NCI-H2029 treated with DMSO at 0.1 percent for 48 hours (cell line): ENCODE data around the gene YARS1.
A peak's percentile ranks its signal among the peaks of the same experiment; 100 is the strongest.

Experiments
- DNase-seq: peaks from one replicate; lab custom pipeline; 2025; lab: John Stamatoyannopoulos, UW

Gene YARS1

DNA sequence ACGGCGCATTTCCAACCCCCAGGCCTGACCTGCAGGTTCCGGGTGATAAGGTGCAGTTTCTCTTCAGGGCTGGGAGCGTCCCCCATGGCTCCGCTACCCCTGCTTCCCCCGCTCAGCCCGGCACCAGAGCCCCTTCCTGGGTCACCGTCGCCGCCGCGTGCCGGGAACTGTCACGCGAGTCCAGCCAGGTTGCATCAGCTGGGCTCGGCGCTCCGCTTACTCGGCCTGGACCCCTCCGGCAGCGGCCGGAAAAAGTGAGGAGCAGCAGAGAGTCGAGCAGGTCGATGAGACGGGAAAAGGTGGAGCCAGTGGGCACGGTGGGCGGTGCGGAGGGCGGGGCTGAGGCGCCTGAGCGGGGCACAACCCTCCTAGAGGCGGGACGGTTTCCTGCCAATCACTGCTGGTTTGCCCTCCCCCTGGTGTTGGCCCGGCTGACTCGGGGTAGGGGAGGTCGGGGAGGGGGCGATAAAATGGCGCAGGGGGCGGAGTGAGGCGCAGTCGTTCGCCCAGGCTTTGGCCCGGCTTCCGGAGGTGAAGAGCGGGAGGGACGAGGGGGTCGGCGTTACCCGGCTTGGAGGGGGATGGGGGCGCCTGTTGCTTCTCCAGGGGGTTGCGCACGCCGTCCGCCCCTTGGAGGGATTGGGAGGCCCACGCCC lies at the start of gene YARS1, which contains the start of gene S100PBP:
TSS of gene YARS1 (minus strand) at position 200 of the 656 bp plus-strand sequence. CDS start at position 86, 114 bp downstream.
TSS of gene S100PBP (plus strand) at position 495 of the 656 bp plus-strand sequence. CDS start 8,447 bp downstream, outside the sequence.
- peak; percentile 85 for DNase-seq

DNA sequence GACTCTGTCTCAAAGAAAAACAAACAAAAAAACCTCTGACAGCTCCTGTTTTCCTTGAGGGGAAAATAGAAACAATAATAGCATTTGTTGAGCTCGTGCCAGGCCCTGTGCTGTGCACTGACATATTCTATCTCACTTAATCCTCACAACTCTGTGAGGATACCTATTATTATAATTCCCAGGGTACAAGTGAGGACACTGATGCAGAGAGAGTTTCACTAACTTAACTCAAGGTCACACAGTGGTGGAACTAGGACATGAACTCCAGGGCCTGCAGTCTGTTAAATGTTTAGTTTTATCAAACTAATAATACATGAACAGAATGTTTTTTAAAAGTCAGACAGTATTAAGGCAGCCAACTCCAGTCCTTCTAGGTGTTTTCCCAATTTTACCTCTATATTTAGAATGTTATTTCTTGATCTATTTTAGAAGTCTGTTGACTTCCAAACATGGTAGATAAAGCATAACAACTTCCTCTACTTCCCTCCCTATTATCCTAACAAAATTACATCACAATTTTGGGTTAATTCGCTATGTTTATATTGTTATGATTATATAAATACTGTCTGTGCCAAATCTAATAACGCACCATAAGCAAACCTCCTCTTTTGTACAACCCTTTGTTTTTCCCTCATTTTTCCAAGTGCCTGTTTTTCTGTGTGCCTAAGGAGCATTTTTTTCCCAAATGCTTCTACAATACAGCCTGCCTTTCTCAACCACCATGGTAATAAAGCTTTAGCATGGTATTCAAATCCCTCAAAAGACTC lies 48.7 kb upstream of the YARS1 start:
- DNase-seq: no peak

DNA sequence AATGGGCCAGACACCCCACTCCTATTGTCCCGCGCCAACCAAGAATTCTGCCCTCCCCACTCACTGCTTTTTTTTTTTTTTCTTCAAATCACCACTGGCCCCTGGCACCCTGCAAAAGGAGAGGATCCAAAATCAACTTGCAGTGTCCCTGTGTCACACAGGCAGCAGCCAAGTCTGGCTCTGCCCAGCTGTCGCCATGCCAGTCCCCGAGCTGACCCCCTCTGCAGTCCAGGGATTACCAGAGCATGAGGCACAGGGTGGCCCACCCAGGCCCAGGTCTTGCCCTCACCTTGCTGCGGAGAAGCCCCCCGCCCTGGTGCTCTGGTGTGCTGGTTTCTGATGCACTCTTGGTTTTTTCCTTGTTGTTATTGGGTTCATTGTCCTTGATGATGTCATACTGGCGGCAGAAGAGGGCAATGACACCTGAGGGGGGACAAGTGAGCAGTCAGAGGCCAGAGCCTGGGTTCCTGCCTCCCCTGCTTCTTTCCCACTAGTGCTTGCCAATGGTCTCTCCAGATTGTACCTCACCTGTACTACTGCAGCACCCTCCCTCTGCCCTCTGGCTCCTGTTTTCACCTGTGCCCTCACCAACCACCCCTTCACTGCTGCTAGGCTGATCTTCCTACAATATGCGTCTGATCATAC lies 47.3 kb upstream of the YARS1 start:
- no peak for DNase-seq

DNA sequence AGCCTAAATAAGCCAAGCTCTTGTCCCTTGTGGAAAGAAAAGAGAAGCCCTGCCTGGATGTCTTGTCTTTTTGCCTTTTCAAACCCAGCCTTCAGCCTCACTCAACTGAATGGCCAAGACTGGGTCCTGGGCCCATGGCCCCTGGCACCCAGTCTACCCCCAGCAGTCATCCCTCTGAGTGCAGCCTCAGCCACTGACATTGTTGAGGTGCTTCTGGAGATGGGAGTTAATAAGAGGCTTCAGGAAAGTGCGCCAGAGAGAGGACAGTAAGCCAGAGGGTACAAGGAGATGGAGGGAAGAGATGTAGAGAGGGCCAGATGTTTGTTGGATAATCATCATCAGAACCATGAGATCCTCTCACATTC lies 46.7 kb upstream of the YARS1 start:
- DNase-seq: no peak

DNA sequence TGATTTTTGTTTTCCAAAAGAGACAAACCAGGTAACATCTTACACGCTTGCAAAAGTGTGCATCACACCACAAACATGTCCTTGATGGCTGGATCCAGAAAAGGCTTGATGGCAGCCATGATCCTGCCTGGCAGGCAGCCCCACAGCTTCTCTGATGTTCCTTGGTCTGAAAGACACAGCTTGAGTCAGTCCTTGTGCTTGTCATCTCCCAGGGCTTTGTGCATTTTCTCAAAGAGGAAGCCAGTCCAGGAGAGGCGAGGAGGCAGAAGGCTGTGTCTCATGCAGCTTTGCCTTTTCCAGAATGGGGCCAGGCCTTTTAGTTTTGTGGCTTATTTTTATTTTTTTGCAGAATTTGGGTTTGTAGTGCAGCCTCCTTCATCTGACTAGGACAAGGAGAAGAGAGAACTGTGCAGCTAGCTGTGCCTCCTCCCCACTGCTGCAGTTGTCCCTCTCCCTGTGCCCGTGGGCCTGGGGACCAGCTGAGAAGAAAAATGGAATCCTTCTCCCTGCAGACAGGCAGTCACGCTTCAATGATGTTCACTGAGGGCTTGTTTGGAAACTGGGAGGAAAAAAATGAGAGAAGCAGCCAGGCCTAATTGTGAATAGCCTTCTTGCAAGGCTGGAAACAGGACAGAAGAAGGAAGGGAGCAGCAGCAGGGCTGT lies 46.2 kb upstream of the YARS1 start:
- no peak for DNase-seq

DNA sequence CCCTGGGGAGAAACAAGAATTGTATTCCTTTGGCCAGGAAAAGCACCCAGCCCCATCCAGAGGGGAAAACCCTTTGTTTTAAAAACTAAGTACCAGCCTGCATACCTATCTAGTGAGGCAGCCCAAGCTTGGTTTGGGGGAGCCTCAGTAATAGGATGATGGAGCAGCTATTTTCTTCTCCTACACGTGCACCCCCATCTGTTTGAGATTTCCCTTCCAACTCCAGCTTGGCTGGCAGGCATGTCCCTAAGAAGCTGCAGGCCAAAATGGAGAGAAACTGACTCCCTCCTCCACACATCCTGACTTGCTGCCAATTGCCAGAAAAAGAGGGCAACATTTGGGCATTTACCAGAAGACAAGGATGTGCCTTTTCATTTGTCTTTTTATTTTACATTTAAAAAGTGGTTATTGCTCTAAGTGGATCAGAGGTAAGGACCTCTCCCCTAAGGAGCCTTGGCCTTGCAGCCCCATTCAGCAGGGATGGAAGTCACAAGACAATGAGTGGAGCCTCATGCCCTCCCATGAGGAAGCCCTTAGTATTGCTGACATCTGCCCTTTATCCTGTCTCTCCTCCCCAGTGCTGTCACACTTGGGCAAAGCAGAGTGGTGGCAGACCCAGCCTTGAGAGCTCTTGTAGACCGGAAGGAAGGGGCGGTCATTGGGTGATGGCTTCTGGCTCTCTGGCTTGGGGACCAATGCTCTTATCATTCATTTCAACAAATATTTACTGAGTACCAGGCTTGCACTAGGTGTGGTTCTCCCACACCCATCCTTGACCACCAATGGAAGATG lies 44.9 kb upstream of the YARS1 start:
- DNase-seq: no peak

DNA sequence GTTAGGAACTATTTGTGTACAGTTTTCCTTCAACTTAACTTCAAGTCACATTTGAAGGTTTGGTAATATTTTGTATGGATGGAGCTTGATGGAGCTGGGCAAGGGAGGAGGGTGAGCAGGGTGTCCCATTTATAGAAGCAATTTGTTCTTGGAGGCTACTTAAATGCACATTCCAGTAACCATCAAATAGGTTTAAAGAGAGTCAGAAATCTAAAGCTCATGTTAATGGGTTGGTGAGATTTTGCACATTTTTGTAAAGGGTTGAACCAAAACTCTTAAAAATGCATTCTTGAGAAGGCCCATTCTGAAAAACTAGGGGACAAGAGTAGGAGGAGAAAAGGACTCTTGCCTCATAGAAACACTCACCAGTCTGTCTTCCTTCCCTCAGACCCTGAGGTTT lies 43.4 kb upstream of the YARS1 start:
- DNase-seq: no peak

DNA sequence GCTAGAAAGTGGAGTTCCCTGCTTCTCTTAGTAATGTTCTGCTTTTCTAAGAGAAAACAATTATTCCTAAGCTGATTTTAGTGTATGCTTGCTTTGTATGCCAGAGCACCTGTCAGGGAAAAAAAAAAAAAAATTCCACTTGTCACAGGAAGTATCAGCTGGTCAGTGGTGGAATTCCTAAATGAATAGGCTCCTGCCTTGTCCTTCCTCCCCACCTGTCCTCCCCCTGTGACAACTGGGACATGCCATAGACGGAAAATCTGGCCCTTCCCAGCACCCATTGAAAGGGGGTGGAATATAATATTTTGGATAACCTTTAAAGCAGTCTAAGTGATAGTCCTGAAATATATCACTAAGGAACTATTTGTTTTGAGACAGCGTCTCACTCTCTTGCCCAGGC lies 42.8 kb upstream of the YARS1 start:
- no peak for DNase-seq

DNA sequence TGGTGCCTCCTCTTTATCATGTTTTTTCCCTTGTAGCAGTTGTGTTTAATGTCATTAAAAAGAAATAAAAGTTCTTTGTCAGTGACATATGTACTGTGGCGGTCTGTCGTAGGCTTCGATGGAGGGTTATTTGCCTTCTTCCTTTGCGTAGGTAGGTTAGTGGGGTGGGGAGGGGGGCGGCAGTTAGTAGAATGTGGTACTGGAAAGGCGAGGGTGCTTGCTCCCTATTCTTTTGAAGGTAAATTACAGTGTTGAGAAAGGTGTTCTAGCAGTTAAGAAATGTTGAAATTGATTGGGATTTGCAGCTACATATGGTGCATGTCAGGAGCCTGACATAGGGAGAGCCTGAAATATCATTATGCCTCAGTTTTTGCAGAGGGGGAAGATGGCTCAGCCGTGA lies 41.6 kb upstream of the YARS1 start:
- DNase-seq: no peak

DNA sequence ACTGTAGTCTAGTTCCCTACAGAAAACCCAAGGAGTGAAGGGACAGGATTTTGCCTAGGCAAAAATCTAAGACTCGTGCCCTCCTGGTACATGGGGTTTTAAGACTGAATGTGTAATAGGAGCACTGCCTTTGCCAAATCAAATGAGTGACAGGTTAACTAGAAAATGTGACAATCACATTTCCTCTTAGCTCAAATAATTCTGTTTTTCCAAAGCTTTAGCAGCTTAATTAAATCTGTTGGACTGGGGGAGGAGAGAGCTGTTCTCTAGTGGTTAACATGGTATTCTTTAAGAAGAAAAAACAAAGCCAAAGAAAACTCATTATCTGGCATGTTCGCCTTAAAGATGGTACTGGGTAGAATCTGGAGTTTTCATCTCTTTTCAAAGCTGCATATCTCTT lies 41.0 kb upstream of the YARS1 start:
- DNase-seq: no peak

DNA sequence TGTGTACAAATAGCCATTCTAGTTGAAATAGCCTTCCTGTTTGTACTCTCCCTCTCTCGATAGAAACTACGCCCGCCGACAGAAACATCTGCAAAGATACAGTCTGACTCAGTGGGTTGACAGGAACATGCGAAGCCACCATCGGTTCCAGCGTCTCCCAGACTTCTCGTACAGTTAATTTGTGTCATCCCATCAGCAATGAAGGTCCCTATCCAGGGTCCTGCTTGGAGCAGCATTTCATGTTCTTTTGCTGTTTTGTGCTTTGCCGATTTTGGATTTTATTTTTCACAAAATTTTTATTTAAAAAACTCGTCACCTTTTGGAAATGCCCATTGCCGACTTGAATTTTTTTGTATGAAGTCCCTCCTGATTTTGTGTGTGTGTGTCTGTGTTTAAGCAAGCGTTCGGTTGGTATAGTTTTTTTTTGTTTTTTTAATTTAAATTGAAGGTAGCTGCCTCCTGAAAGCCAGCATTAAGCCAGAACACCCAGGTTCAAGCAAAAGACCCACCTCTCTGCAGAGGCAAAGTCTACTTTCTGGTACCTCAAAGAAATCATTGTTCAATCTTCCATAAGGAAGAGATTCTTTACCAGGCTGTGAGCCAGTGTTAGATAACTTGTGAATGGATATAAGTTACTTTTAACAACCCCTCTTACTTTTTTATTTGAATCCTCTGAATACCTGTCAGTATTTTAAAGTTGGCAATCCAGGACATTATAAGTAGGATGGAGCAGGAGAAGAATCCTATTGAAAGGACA lies 38.9 kb upstream of the YARS1 start:
- no peak for DNase-seq

DNA sequence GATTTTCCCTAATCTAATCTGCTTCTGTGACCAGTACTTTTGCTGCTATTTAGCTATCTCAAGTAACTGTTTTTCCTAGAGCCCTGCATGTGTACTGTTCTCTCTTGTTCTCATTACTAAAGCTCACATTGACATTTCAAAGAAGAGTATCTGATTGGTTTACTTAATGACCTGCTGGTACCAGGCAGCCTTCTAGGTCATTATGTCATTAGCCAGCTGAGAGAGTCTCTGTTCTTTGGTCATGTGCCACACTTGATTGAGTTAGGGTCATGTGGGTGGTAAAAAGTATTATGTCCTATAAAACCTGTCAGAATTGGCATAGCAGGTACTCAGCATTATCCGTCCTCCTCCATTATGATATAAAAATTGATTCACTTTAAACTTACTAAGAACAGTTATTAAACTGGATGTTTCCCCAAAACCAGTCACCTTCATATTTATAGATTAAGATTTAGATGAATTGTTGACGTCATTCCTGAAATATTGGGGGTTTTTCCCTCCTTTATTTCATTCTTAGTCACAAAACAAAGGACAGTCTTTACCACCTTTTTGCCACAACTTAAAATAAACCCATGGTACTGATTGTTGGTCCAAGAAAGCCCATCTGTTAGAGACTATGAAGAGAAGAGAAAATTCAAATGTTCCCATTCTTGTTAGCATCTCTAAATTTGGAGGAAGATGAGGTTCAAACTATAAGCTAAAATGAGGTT lies 31.4 kb upstream of the YARS1 start:
- no peak for DNase-seq

DNA sequence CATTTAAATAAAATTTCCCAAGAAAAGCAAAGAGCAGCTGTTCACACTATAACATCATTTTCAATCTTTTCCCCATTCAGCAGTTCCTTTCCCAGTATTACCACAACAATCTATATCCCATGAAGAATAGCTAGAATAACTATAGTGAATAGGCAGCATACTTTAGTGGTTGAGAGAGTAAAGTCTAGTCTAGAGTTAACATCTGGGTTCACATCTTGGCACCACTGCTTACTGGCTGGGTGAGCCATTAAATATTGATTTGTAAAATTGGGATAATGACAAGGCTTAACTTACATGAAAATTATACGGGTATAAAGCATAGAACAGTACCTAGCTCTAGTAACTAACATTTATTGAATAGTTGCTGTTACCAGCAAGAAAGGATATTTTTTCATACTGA lies 14.7 kb upstream of the YARS1 start:
- no peak for DNase-seq

DNA sequence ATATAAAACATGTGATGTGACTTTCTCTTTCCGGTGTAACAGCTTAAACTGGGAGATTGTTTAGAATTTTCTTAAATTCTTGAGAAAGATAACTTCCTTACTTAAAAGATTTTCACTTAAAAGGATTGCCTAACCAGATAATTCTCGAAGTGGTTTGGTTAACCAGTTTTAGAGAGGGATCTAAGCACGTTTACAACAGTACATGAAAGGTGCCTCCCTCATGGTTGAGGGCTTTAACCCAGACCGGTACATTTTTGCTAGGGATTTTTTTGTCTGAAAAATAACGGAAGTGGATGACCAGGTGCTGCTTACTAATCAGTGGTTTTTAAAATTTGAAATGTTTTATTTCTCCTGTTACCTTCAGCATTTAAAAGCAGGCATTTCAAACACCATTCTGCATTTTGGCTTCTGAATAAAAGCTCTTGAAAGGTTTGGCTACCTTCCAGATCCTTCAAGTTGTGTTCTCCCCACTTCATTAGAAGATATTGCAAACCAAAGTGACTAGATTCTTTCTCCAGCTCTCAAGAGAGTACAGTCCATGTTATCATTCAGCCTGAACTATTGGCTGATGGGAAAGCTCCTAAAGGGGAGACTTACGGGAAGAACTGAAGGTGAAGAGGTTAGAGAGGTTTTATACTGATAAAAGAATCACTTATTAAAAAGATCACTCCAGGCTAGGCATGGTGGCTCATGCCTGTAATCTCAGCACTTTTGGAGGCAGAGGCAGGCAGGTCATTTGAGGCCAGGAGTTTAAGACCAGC lies 13.1 kb upstream of the YARS1 start:
- no peak for DNase-seq

DNA sequence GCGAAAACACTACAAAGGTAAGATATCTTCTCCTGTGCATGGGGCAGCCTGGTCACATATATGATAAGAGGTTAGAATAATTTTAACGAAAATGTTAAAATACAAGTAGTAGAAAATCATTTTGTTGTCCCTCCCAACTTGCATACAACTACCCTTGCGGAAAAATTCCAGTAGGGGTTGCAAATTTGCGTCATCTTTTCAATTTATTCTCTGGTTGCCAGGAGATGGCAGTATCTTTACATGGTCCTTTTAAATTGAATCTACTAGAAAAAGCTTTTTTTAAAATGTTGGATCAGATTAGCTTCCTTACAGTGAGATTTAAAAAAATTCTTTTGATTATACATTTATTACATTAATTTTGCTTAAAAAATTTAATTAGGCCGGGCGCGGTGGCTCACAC lies 11.2 kb upstream of the YARS1 start:
- DNase-seq: no peak

DNA sequence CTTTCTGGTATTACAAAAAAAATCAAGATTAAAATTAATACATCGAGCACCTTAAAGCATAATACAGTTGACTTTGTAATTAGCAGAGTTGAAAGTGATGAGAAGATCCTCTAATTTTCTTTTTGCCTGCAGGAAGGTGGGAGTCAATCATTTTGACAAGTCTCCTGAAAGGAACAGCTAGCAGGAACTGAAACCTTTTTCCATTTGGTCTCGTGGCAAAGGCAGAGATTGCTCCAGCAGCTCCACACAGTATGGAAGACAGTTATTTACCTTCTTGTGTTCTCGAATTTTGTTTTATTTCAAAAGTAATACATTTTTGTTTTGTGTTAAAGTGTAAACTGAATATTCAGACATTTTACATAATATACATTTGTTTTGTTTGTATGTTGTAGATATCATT lies 8.0 kb upstream of the YARS1 start:
- no peak for DNase-seq

DNA sequence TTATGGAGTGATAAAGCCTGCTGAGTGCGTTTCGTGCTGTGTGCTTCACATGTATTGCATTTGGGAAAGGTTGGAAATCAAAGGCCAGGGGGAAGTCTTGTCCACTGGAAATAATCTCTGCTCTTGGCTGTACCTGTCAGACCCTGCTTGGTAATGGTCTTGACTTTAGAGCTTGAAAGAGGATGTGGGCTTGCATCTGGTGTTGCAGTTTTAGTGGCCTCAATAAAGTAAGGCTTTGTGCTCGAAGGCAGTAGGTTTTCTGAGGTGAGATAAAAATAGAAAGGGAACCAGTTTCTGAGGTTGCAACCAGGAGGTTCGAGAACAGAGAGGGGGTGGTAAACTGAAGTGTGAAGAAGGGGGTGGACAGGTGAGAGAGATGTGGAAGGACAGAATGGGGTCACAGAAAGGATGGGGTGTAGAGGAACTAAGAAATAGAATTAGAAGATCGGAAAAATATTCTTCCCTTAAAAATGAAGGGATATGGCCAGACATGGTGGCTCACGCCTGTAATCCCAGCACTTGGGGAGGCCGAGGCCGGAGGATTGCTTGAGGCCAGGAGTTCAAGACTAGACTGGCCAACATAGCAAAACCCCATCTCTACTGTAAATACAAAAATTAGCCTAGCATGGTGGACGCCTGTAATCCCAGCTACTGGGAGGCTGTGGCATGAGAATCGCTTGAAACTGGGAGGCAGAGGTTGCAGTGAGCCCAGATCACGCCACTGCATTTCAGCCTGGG lies 1.8 kb upstream of the YARS1 start:
- no peak for DNase-seq

DNA sequence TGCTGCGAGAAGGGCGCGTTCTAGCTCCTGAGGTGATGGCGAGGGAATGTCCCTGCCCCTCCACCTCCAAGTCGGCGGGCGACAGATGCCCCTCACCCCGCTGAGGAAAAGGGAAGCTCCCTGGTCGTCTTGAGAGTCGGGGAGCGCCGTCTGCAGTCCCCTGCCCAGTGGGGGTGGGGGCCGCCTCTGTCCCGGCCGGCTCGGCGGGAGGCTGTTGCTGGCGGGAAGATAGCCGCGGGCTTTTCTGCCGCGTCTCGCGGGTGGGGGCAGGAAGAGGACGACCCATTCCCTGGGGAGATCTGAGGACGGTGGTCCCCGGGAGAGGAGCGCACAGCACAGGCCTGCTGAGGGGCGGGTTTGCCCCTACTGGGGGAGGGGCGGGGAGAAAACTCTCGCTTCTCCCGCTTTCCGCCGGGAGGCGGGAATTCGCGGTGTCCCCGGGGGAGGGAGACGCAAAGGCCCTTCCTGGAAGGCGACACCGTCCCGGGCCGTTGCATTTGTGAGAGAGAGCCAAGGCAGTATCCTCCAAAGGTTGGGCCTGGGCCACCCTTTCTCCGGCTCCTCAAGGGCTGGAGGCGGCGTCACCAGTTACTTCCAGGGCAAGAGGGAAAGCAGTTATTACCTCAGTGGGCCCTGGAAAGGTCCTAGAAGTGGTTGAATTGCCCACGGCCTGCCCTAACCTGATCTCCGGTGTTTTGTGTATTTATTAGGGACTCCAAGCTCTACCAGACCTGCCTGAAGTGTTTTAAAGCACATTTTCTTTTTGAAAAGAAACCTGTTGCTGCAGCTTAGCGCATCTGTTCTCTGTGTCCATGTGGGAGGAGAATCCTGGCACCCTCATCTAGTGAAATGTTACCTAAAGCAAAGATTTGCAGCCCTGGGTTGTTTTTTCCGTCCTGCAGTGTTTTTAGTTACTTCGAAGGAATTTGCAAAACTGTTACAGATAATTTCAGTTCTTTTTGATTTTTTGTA lies 943 bp upstream of the YARS1 start:
- DNase-seq: peak; percentile 22
